ENCODE data around the gene MYOM1.

The MYOM1 gene

GRCh38 chr18:3184275-3184963 is 35.3 kb downstream of the MYOM1 start:
- ATAC-seq (replicated peaks; ENCODE audit: extremely low read depth, poor library complexity, severe bottlenecking) (no peak), DNase-seq (ENCODE audit: low spot score in 2 of 2) (no peak)
- Mint-ChIP-seq H3K4me3 (no peak overlapping the region), H3K4me1 (no peaks in the 10 kb centered on the region), H3K27me3 (no peaks in the 10 kb centered on the region), H3K36me3 (ENCODE audit: insufficient read depth) (peaks cover 2% of the 10 kb centered on the region), H3K27ac (ENCODE audit: low read depth) (no peak overlapping the region), H3K9me3 (no peaks in the 10 kb centered on the region)

- ATAC-seq (replicated peaks; ENCODE audit: extremely low read depth, poor library complexity, severe bottlenecking) (no peak), DNase-seq (ENCODE audit: low spot score in 2 of 2) (no peak)
- Mint-ChIP-seq H3K9me3 (no peaks in the 10 kb centered on the region), H3K4me3 (no peak overlapping the region), H3K36me3 (ENCODE audit: insufficient read depth) (peaks cover 2% of the 10 kb centered on the region), H3K27me3 (no peaks in the 10 kb centered on the region), H3K4me1 (no peaks in the 10 kb centered on the region), H3K27ac (ENCODE audit: low read depth) (no peak overlapping the region)
Observed at GRCh38 chr18:3183103-3183717, 36.6 kb downstream of the MYOM1 start.

- no peaks in the 10 kb centered on the region for H3K27me3 Mint-ChIP-seq
- H3K27ac Mint-ChIP-seq (ENCODE audit: low read depth) = no peak overlapping the region
- no peak for ATAC-seq (replicated peaks; ENCODE audit: extremely low read depth, poor library complexity, severe bottlenecking)
- H3K4me3 Mint-ChIP-seq = no peak overlapping the region
- H3K9me3 Mint-ChIP-seq = no peaks in the 10 kb centered on the region
- H3K4me1 Mint-ChIP-seq = no peaks in the 10 kb centered on the region
- H3K36me3 Mint-ChIP-seq (ENCODE audit: insufficient read depth) = peaks cover 2% of the 10 kb centered on the region
- no peak for DNase-seq (ENCODE audit: low spot score in 2 of 2)
Observed at GRCh38 chr18:3180325-3180724, 39.4 kb downstream of the MYOM1 start.

- H3K36me3 Mint-ChIP-seq (ENCODE audit: insufficient read depth) = peaks cover 2% of the 10 kb centered on the region
- ATAC-seq (replicated peaks; ENCODE audit: extremely low read depth, poor library complexity, severe bottlenecking) (no peak), DNase-seq (ENCODE audit: low spot score in 2 of 2) (no peak)
- H3K27me3 Mint-ChIP-seq = no peaks in the 10 kb centered on the region
- no peak overlapping the region for H3K27ac Mint-ChIP-seq (ENCODE audit: low read depth)
- H3K4me1 Mint-ChIP-seq = no peaks in the 10 kb centered on the region
- H3K9me3 Mint-ChIP-seq = no peaks in the 10 kb centered on the region
- H3K4me3 Mint-ChIP-seq = no peak overlapping the region
Observed at GRCh38 chr18:3179430-3180089, 40.2 kb downstream of the MYOM1 start.

- peak; percentile 64 for ATAC-seq (replicated peaks; ENCODE audit: extremely low read depth, poor library complexity, severe bottlenecking)
- no peaks in the 10 kb centered on the region for H3K4me1 Mint-ChIP-seq
Observed at GRCh38 chr18:3177902-3178687, 41.7 kb downstream of the MYOM1 start.

GRCh38 chr18:3175195-3175758 is 44.5 kb downstream of the MYOM1 start:
- no peak overlapping the region for H3K4me3 Mint-ChIP-seq
- ATAC-seq (replicated peaks; ENCODE audit: extremely low read depth, poor library complexity, severe bottlenecking) (no peak), DNase-seq (ENCODE audit: low spot score in 2 of 2) (no peak)
- H3K27me3 Mint-ChIP-seq = no peaks in the 10 kb centered on the region
- no peaks in the 10 kb centered on the region for H3K4me1 Mint-ChIP-seq
- no peaks in the 10 kb centered on the region for H3K36me3 Mint-ChIP-seq (ENCODE audit: insufficient read depth)
- no peak overlapping the region for H3K27ac Mint-ChIP-seq (ENCODE audit: low read depth)
- H3K9me3 Mint-ChIP-seq = no peaks in the 10 kb centered on the region

More at GRCh38 chr18:3177902-3178687, 41.7 kb downstream of the MYOM1 start:
- Mint-ChIP-seq H3K27ac (ENCODE audit: low read depth) (peak overlapping the region; percentile 57), H3K36me3 (ENCODE audit: insufficient read depth) (peaks cover 2% of the 10 kb centered on the region), H3K27me3 (no peaks in the 10 kb centered on the region), H3K4me3 (no peak overlapping the region), H3K9me3 (no peaks in the 10 kb centered on the region)
- DNase-seq (ENCODE audit: low spot score in 2 of 2) = no peak

- no peak for DNase-seq (ENCODE audit: low spot score in 2 of 2)
- Mint-ChIP-seq H3K36me3 (ENCODE audit: insufficient read depth) (no peaks in the 10 kb centered on the region), H3K4me1 (no peaks in the 10 kb centered on the region), H3K9me3 (no peaks in the 10 kb centered on the region), H3K4me3 (no peak overlapping the region), H3K27ac (ENCODE audit: low read depth) (no peak overlapping the region), H3K27me3 (no peaks in the 10 kb centered on the region)
- no peak for ATAC-seq (replicated peaks; ENCODE audit: extremely low read depth, poor library complexity, severe bottlenecking)
Observed at GRCh38 chr18:3172097-3172496, 47.7 kb downstream of the MYOM1 start.

GRCh38 chr18:3171631-3172030 is 48.1 kb downstream of the MYOM1 start:
- no peaks in the 10 kb centered on the region for H3K36me3 Mint-ChIP-seq (ENCODE audit: insufficient read depth)
- H3K27ac Mint-ChIP-seq (ENCODE audit: low read depth) = no peak overlapping the region
- H3K9me3 Mint-ChIP-seq = no peaks in the 10 kb centered on the region
- no peaks in the 10 kb centered on the region for H3K27me3 Mint-ChIP-seq
- ATAC-seq (replicated peaks; ENCODE audit: extremely low read depth, poor library complexity, severe bottlenecking) (no peak), DNase-seq (ENCODE audit: low spot score in 2 of 2) (no peak)
- H3K4me3 Mint-ChIP-seq = no peak overlapping the region
- H3K4me1 Mint-ChIP-seq = no peaks in the 10 kb centered on the region

- Mint-ChIP-seq H3K4me1 (no peaks in the 10 kb centered on the region), H3K4me3 (no peak overlapping the region), H3K9me3 (no peaks in the 10 kb centered on the region), H3K27ac (ENCODE audit: low read depth) (no peak overlapping the region), H3K27me3 (no peaks in the 10 kb centered on the region), H3K36me3 (ENCODE audit: insufficient read depth) (no peaks in the 10 kb centered on the region)
- no peak for ATAC-seq (replicated peaks; ENCODE audit: extremely low read depth, poor library complexity, severe bottlenecking)
- DNase-seq (ENCODE audit: low spot score in 2 of 2) = no peak
Observed at GRCh38 chr18:3170441-3171161, 49.2 kb downstream of the MYOM1 start.

- DNase-seq (ENCODE audit: low spot score in 2 of 2) (no peak), ATAC-seq (replicated peaks; ENCODE audit: extremely low read depth, poor library complexity, severe bottlenecking) (no peak)
- no peak overlapping the region for H3K27ac Mint-ChIP-seq (ENCODE audit: low read depth)
- H3K36me3 Mint-ChIP-seq (ENCODE audit: insufficient read depth) = peaks cover 5% of the 10 kb centered on the region
- H3K27me3 Mint-ChIP-seq = no peaks in the 10 kb centered on the region
- H3K4me3 Mint-ChIP-seq = no peak overlapping the region
- H3K9me3 Mint-ChIP-seq = no peaks in the 10 kb centered on the region
- no peaks in the 10 kb centered on the region for H3K4me1 Mint-ChIP-seq
Observed at GRCh38 chr18:3164381-3164780, 55.4 kb downstream of the MYOM1 start.

- Mint-ChIP-seq H3K4me3 (no peak overlapping the region), H3K27me3 (no peaks in the 10 kb centered on the region), H3K27ac (ENCODE audit: low read depth) (no peak overlapping the region), H3K36me3 (ENCODE audit: insufficient read depth) (peaks cover 5% of the 10 kb centered on the region), H3K9me3 (no peaks in the 10 kb centered on the region), H3K4me1 (no peaks in the 10 kb centered on the region)
- ATAC-seq (replicated peaks; ENCODE audit: extremely low read depth, poor library complexity, severe bottlenecking) (no peak), DNase-seq (ENCODE audit: low spot score in 2 of 2) (no peak)
Observed at GRCh38 chr18:3163968-3164367, 55.8 kb downstream of the MYOM1 start.

- Mint-ChIP-seq H3K4me1 (no peaks in the 10 kb centered on the region), H3K36me3 (ENCODE audit: insufficient read depth) (peaks cover 5% of the 10 kb centered on the region), H3K27ac (ENCODE audit: low read depth) (no peak overlapping the region), H3K9me3 (no peaks in the 10 kb centered on the region), H3K27me3 (no peaks in the 10 kb centered on the region), H3K4me3 (no peak overlapping the region)
- no peak for DNase-seq (ENCODE audit: low spot score in 2 of 2)
- ATAC-seq (replicated peaks; ENCODE audit: extremely low read depth, poor library complexity, severe bottlenecking) = no peak
Observed at GRCh38 chr18:3162181-3162580, 57.6 kb downstream of the MYOM1 start.
